GM12874 (cell line): ENCODE data around the gene CALHM2.

ENCODE experiments used
- CTCF ChIP-seq: IDR thresholded peaks from 2 replicates; pipeline ENCODE4 v1.5.1; 2011; ENCODE audit warnings: low read depth, mild to moderate bottlenecking, control low read depth, low read length, moderate library complexity; ENCODE audit not compliant: insufficient read depth

Gene CALHM2

GRCh38 chr10:103451831-103452505 is at the start of gene CALHM2:
Gene CALHM2, minus strand, starts transcription at chr10:103452370. Its CDS starts 2,429 bp downstream, at chr10:103449941.
- TF ChIP-seq CTCF: no peak

- no peak for TF ChIP-seq CTCF
Measured at GRCh38 chr10:103501186-103501585, 49.0 kb upstream of the CALHM2 start.

DNA sequence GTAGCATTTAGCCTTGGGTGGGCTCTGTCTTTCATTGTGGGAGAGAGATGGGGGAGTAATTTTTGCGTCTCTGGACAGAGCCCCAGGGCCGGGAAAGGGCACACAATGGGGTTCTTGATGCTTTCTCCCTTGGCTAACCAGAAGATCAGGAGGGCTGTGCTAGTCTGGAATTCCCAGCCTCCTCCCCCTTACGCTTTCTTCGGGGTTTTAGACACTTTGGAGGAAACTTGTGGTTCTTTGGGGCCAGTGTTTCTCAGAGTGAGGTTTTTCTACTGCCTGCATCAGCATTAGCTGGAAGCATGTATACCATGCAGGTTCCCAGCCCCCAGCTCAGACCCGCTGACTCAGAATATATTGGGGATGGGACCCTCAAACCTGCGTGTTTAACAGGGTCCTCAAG is 48.3 kb upstream of the CALHM2 start:
- no peak for TF ChIP-seq CTCF

- TF ChIP-seq CTCF: no peak
Measured at GRCh38 chr10:103499881-103500280, 47.7 kb upstream of the CALHM2 start.

DNA sequence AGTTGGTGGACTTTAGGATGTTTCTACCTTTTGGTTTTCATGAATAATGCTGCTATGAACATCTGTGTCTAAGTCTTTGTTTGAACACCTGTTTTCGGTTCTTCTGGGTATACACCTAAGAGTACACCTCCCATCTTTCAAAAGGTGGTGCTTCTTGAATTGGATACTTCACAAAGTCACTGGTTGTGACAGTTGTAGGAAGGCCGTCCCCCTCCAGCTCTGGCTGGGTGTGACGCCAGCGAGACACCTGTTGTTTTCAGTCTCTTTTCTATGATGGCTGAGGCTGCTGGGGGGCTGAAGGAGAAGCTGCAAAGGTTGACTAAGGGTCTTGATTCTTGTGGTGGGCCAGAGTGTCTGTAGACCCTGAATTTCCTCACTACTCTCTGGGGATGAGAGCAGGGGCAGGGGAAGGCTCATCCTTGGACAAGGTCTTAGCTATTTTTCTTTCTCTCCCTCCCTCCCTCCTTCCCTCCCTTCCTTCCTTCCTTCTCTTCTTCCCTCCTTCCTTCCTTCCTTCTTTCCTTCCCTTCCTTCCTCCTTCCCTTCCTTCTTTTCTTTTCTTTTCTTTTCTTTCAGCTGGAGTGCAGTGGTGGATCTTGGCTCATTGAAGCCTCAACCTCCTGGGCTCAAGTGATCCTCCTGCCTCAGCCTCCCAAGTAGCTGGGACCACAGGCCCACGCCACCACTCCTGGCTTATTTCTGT is 46.9 kb upstream of the CALHM2 start:
- TF ChIP-seq CTCF: no peak

- TF ChIP-seq CTCF: no peak
Measured at GRCh38 chr10:103497161-103497915, 45.2 kb upstream of the CALHM2 start.

- no peak for TF ChIP-seq CTCF
Measured at GRCh38 chr10:103495321-103495720, 43.2 kb upstream of the CALHM2 start.
